Effector memory CD8-positive, alpha-beta T cell (primary cell): Measurements from ENCODE around the gene KLHDC3.
"Not testable (repeated sequence)": the region's sequence is repeated elsewhere in the genome, so short reads cannot be mapped to it uniquely, and the experiment has no call there.

Experiments used
- ATAC-seq: fragments of 150-1000 bp; cut with Tn5 transposase; replicated peaks from 2 replicates; pipeline ENCODE4 v1.10.0; 2021; ENCODE audit warnings: mild to moderate bottlenecking, moderate library complexity
- DNase-seq, 3 experiments: peaks; one replicate each; pipeline ENCODE4 v3.0.0; 2021
- H3K27ac Mint-ChIP-seq, 2 donors: one replicate each; pipeline ENCODE4 v1.8.0; 2022; ENCODE audit warnings: mild to moderate bottlenecking in 2 of 2, mixed read lengths in 2 of 2, moderate library complexity in 2 of 2
- H3K27me3 Mint-ChIP-seq, 2 donors: one replicate each; pipeline ENCODE4 v1.8.0; 2022; ENCODE audit warnings: mixed read lengths in 2 of 2
- H3K36me3 Mint-ChIP-seq: one replicate; pipeline ENCODE4 v1.8.0; 2022; ENCODE audit warnings: mild to moderate bottlenecking, moderate library complexity, mixed read lengths; ENCODE audit not compliant: insufficient read depth
- H3K4me1 Mint-ChIP-seq, 2 donors: one replicate each; pipeline ENCODE4 v1.8.0; 2022; ENCODE audit warnings: low read depth in 2 of 2, mixed read lengths in 2 of 2
- H3K4me3 Mint-ChIP-seq, 2 donors: one replicate each; pipeline ENCODE4 v1.8.0; 2022; ENCODE audit warnings: mild to moderate bottlenecking in 2 of 2, mixed read lengths in 2 of 2, moderate library complexity in 2 of 2
- H3K9me3 Mint-ChIP-seq, 2 donors: one replicate each; pipeline ENCODE4 v1.8.0; 2022; ENCODE audit warnings: mixed read lengths in 2 of 2

The KLHDC3 gene

GRCh38 chr6:42978839-42979522 lies 35.1 kb upstream of the KLHDC3 start, which contains the start of gene PEX6:
TSS of gene PEX6 (minus strand) at chr6:42979181. CDS start at chr6:42979150, 31 bp downstream.
- no peaks in the 10 kb centered on the region for H3K27me3 Mint-ChIP-seq
- peak; percentile 95 for ATAC-seq
- H3K4me3 Mint-ChIP-seq, result peak within 1 kb of the TSS; percentile 93 to 94
- peak; percentile 87 to 94 (median 92) for DNase-seq
- H3K4me1 Mint-ChIP-seq, result peaks cover 36% of the 10 kb centered on the region in 2 donors
- no peaks in the 10 kb centered on the region for H3K9me3 Mint-ChIP-seq
- peak within 1 kb of the TSS; percentile 96 to 97 for H3K27ac Mint-ChIP-seq
- H3K36me3 Mint-ChIP-seq, result peaks cover 23% of the 10 kb centered on the region

DNA sequence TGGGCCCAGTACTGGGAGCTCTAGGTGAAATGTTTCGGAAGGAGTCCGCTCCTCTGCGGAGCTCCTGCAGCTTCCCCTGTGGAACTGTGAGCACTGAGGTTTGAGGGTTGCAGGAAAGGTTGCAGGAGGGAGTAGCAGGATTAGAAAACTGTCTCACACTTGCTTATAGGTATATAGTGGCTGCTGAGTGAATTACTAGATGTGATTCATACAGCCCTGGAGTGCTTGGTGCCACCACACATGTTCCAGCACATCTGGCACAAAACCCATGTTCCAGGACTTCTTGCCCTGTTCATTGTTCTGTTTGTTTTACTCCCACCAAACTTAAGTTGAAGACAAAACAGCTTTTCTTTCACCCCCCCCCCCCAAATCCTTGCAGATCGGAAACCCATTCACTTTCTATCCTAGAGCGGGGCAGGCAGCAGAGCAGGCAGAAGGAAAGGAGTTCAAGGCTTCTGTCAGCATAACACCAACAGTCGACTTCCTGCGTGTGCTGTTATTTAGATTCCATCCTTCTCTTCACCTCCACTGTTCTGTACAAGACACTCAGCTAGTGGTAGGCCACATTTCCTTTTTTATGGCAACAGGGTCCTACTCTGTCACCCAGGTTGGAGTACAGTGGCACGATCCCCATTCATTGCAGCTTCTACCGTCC lies 34.4 kb upstream of the KLHDC3 start:
- peak; percentile 8 for ATAC-seq
- H3K36me3 Mint-ChIP-seq, result peaks cover 27% of the 10 kb centered on the region
- peaks cover 39 to 40% of the 10 kb centered on the region in 2 donors for H3K4me1 Mint-ChIP-seq
- no peaks in the 10 kb centered on the region for H3K9me3 Mint-ChIP-seq
- H3K4me3 Mint-ChIP-seq, result peak overlapping the region; percentile 93 to 94
- no peak for DNase-seq
- no peaks in the 10 kb centered on the region for H3K27me3 Mint-ChIP-seq
- peak overlapping the region; percentile 96 to 97 for H3K27ac Mint-ChIP-seq

DNA sequence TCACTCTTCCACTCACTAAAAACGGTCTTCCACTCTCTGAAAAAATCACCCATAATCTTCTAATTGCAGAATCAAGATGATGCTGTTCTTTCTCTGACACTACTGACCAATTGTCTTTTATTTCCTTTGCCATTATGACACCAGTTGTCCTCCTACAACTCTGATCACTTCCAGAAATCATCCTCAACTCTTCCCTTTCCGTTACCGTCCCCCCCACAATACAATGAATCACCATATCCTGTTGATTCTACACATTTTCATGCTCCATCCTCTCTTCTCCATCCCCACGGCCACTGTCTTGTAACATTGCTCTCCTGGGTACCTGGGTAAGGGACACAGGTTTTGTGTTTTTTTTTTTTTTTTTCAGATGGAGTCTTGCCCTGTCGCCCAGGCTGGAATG lies 32.2 kb upstream of the KLHDC3 start:
- Mint-ChIP-seq H3K36me3 (peaks cover 39% of the 10 kb centered on the region), H3K27me3 (no peaks in the 10 kb centered on the region), H3K9me3 (no peaks in the 10 kb centered on the region), H3K4me1 (peaks cover 53 to 54% of the 10 kb centered on the region in 2 donors), H3K4me3 (no peak overlapping the region), H3K27ac (no peak overlapping the region)
- no peak for ATAC-seq
- DNase-seq, result no peak

DNA sequence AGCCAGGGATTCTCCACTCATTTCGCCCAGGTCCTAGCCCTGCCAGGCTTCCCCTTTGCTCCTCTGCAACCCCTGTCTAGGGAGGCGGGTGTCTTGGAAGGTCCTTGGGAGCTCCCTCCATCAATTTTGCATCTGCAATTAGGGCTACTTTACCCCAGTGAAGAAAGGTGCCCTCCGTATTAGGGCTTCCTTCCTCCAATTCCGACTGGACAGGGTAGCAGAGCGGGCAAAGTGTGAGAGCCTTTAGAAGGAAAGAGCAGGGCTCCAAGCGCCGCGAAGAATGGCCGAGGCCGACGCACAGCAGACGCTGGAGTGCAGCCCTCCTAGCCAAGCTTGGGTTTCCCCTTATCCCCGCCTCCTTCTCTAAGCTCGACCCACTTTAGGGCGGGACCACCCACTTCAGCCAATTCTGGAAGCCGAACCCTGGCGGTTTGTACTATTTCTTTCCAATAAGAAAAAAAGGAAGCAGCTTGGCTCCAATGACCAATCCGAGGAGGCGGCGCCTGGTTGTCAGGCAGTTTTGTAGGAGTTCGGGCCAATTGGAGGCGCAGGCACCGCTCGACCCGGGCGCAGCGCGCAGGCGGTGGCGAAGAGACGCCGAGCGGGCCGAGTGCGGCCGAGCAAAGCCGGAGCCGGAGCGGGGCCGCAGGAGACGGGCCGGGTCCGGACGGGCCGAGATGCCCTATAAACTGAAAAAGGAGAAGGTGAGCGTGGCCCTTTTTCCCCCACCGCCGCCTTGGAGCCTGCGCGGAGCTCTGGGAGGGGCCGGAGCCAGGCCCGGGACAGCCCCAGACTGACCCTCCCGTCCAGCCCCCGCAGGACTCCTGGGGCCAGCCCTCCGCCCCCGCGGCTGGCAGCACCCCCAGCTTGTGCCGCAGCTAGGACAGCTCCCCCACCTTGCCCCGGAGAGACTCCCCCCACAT lies 29.8 kb upstream of the KLHDC3 start, which contains the start of gene PPP2R5D:
PPP2R5D (plus strand) TSS at position 570 of the 923 bp plus-strand sequence; CDS start at position 678, 108 bp downstream.
- Mint-ChIP-seq H3K27ac (peak within 1 kb of the TSS; percentile 92 to 95), H3K4me1 (peaks cover 56 to 59% of the 10 kb centered on the region in 2 donors), H3K9me3 (no peaks in the 10 kb centered on the region), H3K36me3 (peaks cover 26% of the 10 kb centered on the region), H3K27me3 (no peaks in the 10 kb centered on the region), H3K4me3 (peak within 1 kb of the TSS; percentile 87 to 97)
- DNase-seq (peak; percentile 97 to 98 (median 97)), ATAC-seq (peak; percentile 91)

- Mint-ChIP-seq H3K4me1 (peaks cover 49 to 54% of the 10 kb centered on the region in 2 donors), H3K27me3 (no peaks in the 10 kb centered on the region), H3K4me3 (peak overlapping the region; percentile 87 to 97), H3K9me3 (no peaks in the 10 kb centered on the region), H3K36me3 (peaks cover 24% of the 10 kb centered on the region), H3K27ac (peak overlapping the region; percentile 92 to 95)
- DNase-seq (no peak), ATAC-seq (no peak)
Observed at GRCh38 chr6:42984924-42985475, 29.0 kb upstream of the KLHDC3 start.

- Mint-ChIP-seq H3K36me3 (peaks cover 29% of the 10 kb centered on the region), H3K27ac (peak overlapping the region; percentile 63 to 95), H3K27me3 (no peaks in the 10 kb centered on the region), H3K4me1 (peaks cover 44 to 53% of the 10 kb centered on the region in 2 donors), H3K4me3 (peak overlapping the region; percentile 87 to 97), H3K9me3 (no peaks in the 10 kb centered on the region)
- ATAC-seq, result no peak
- no peak for DNase-seq
Observed at GRCh38 chr6:42987533-42988451, 26.3 kb upstream of the KLHDC3 start.

DNA sequence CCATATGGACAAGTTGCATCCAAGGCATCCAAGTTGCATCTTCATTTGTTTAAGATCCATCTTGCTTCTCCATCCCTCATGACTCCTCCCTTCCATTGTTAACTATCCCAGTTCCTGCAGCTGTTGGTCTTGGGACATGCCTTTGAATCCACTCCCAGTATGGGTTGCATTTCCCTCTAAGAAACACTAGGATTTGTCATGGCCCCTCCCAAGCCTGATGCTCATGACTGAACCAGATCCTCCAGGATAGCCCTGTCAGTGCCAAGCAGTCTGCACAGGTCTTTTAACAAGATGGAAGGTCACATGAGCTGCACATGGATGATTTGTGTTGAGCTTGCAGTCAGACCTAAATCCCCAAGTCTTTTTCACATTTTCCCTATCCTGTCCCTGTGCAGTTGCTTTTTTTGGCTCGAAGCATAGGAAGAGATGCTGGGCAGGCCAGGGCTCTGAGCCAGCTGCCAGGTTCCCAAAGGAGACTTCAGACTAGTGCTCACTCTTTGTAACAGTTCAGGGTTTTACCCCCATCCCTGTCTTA lies 25.5 kb upstream of the KLHDC3 start:
- DNase-seq (no peak), ATAC-seq (no peak)
- Mint-ChIP-seq H3K27ac (peak overlapping the region; percentile 32 to 63), H3K27me3 (no peaks in the 10 kb centered on the region), H3K4me3 (no peak overlapping the region), H3K36me3 (peaks cover 29% of the 10 kb centered on the region), H3K9me3 (no peaks in the 10 kb centered on the region), H3K4me1 (peaks cover 43 to 51% of the 10 kb centered on the region in 2 donors)

DNA sequence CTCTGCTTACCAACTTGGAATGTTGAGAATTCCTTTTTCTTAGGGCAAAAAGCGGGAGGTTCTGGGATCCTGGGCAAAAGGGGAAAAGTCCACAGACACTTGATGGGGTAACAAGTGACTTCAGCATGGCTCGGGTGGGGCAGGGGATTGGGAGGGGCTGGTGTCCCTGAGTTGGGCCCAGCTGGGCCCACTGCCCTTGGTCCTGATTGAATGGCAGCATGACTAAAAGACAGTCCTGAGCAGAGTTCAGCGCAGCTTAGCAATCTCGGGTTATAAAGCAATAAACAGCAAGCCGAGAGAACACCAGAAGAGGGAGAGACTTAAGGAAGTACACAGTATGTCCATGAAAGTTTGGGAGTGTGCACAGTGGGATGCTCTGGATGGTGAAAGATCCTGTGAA lies 24.1 kb upstream of the KLHDC3 start:
- peaks cover 31% of the 10 kb centered on the region for H3K36me3 Mint-ChIP-seq
- no peaks in the 10 kb centered on the region for H3K27me3 Mint-ChIP-seq
- peaks cover 35 to 41% of the 10 kb centered on the region in 2 donors for H3K4me1 Mint-ChIP-seq
- H3K9me3 Mint-ChIP-seq, result no peaks in the 10 kb centered on the region
- DNase-seq (no peak), ATAC-seq (no peak)
- H3K4me3 Mint-ChIP-seq, result no peak overlapping the region
- no peak overlapping the region for H3K27ac Mint-ChIP-seq

- peaks cover 6 to 9% of the 10 kb centered on the region in 2 donors for H3K4me1 Mint-ChIP-seq
- DNase-seq, result no peak
Observed at GRCh38 chr6:42993445-42993844, 20.6 kb upstream of the KLHDC3 start.

GRCh38 chr6:42996513-42996912 lies 17.5 kb upstream of the KLHDC3 start:
- Mint-ChIP-seq H3K4me1 (peaks cover 0 to 5% of the 10 kb centered on the region in 2 donors), H3K27me3 (no peaks in the 10 kb centered on the region), H3K36me3 (peaks cover 18% of the 10 kb centered on the region), H3K4me3 (no peak overlapping the region), H3K9me3 (no peaks in the 10 kb centered on the region), H3K27ac (peak overlapping the region in 1 of 2 donors; percentile 47)
- DNase-seq, result no peak
- no peak for ATAC-seq

More at GRCh38 chr6:42993445-42993844, 20.6 kb upstream of the KLHDC3 start:
- ATAC-seq, result no peak
- Mint-ChIP-seq H3K27me3 (no peaks in the 10 kb centered on the region), H3K9me3 (no peaks in the 10 kb centered on the region), H3K4me3 (no peak overlapping the region), H3K36me3 (peaks cover 26% of the 10 kb centered on the region), H3K27ac (peak overlapping the region in 1 of 2 donors; percentile 67)

- not testable (repeated sequence) for ATAC-seq, H3K4me3 Mint-ChIP-seq, H3K9me3 Mint-ChIP-seq, H3K27me3 Mint-ChIP-seq, H3K27ac Mint-ChIP-seq, DNase-seq, H3K4me1 Mint-ChIP-seq
- H3K36me3 Mint-ChIP-seq, result peaks cover 24% of the 10 kb centered on the region
Observed at GRCh38 chr6:42998205-42998604, 15.8 kb upstream of the KLHDC3 start.

- ATAC-seq (no peak), DNase-seq (no peak)
- H3K4me1 Mint-ChIP-seq, result peaks cover 0 to 6% of the 10 kb centered on the region in 2 donors
- peaks cover 25% of the 10 kb centered on the region for H3K36me3 Mint-ChIP-seq
- H3K9me3 Mint-ChIP-seq, result no peaks in the 10 kb centered on the region
- H3K4me3 Mint-ChIP-seq, result no peak overlapping the region
- H3K27me3 Mint-ChIP-seq, result no peaks in the 10 kb centered on the region
- H3K27ac Mint-ChIP-seq, result no peak overlapping the region
Observed at GRCh38 chr6:43001843-43002242, 12.2 kb upstream of the KLHDC3 start.
